DMS79 treated with DMSO at 0.1 percent for 48 hours (cell line): ENCODE results near the gene EEIG1.

Experiments used
- DNase-seq: peaks from one replicate; lab custom pipeline; 2025; lab: John Stamatoyannopoulos, UW

Gene EEIG1

DNA sequence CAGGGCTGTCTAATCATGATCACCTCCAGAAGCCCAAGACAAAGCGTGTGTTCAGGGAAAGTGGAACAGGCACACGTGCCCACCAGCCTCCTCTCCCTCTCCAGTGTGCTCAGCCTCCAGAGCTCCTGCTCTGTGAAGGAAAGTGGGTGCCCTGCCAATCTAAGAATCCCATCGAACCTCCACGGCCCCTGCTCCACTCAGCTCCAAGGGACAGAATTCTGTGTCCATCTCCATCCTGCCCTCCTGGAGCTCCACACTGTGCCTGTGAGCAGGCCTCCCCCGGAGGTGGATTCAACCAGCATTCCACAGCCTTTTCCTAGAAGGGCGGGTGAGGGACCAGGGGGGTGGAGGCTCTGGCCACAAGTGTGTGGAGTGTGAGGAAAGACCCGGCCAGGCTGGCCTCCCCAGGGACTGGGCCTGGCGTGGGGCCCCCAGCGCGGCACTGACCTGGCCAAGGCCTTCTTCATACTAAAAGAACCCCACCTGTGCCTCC, 6.0 kb downstream of the EEIG1 start:
- no peak for DNase-seq

GRCh38 chr9:127974001-127974768, 6.6 kb downstream of the EEIG1 start:
- DNase-seq: peak; percentile 91

- peak; percentile 74 for DNase-seq
Observed at GRCh38 chr9:127973169-127974000, 7.4 kb downstream of the EEIG1 start.

- no peak for DNase-seq
Observed at GRCh38 chr9:127972236-127972871, 8.4 kb downstream of the EEIG1 start.

- DNase-seq: no peak
Observed at GRCh38 chr9:127971357-127972235, 9.2 kb downstream of the EEIG1 start.

DNA sequence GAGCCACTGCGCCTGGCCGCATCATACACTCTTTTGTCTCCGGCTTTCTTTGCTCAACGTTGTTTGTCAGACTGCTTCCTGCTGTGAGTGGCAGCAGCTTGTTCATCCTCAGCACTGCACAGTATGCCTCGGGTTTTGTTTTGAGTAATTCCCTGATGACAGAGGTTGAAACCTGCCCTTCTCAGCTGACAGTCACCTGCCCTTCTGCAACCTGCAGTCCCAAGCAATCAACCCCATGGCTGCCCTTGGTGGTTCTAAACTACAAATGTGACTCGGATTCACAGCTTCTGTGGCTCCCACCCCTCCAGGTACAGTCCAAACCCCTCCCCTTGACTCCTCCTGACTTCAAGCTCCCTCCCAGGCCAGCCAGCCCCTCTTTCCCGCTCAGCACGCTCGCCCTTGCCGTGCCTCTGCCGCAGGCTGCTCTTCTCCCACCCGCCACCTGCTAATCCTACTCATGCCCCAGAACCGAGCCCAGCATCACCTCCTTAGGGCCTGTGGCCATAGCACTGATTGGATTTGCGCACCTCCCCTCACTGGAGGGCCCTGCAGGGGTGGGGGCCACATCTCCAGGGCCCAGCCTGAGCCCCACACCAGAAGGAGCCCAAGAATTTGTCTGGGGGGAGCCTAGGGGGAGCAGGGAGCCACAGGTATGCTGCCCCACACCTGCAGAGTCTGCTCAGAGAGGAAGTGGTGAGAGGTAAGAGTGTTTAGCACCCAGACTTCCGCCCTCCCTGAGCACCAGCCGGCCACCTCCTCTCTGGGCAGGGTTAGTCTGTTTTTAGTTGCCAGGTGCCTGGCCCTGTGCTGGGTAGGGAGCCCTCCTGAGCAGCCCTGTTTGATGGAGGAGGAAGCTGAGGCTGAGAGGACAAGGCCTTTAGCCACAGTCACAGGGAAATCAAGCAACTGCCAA, 10.1 kb downstream of the EEIG1 start:
- DNase-seq: peak; percentile 76

GRCh38 chr9:127968700-127969383, 11.9 kb downstream of the EEIG1 start:
- peak; percentile 51 for DNase-seq

DNA sequence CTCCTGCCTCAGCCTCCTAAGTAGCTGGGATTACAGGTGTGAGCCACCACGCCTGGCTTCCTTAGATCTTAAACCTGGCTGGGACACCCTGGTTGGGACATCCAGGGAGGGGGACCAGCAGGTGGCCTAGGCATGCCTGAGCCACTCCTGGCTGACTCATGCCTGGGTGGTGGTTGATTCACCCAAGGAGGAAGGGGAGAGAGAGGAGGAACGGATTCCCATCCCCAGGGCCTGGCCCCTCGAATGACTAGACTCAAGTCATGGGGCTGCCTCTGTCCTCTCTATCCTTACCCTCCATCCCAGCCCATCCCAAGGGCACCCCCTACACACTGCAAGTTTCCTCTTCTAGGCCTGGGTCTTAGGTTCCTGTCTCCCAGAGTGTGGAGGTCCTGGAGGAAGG, 12.7 kb downstream of the EEIG1 start:
- DNase-seq: no peak

- no peak for DNase-seq
Observed at GRCh38 chr9:127967151-127967809, 13.5 kb downstream of the EEIG1 start.

GRCh38 chr9:127966416-127967150, 14.2 kb downstream of the EEIG1 start:
- peak; percentile 82 for DNase-seq

GRCh38 chr9:127965953-127966352, 14.8 kb downstream of the EEIG1 start:
- DNase-seq: no peak

DNA sequence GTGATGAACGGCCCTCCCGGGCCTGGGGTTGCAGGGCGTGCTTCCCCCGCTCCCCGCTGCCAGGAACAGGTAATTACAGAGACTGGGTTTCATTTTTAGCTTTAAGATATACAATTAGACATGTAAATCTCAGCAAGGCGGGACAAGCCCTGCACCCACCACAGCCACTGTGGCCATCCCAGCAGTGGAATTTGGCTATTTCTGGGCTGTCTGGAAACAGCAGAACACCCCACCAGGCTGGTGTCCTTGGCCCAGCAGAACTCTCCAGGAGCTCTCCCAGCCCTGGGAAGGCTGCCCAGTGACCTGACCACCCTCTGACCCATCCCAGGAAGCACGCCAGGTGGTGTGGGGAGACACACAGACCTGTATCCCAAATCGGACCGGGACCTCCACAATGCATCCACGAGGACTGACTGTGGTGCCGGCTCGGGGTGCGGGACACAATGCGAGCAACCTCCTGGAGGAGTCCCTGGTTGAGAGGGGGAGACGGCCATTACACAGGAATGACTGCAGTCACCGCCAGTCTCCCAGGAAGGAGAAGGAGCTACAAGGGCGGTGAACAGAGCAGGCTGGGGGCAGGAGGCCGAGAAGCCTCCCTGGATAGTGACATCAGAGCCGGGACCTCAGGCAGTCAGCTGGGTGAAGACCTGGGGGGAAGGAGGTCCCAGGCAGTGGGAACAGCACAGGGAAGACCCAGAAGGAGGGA, 17.3 kb downstream of the EEIG1 start:
- no peak for DNase-seq

DNA sequence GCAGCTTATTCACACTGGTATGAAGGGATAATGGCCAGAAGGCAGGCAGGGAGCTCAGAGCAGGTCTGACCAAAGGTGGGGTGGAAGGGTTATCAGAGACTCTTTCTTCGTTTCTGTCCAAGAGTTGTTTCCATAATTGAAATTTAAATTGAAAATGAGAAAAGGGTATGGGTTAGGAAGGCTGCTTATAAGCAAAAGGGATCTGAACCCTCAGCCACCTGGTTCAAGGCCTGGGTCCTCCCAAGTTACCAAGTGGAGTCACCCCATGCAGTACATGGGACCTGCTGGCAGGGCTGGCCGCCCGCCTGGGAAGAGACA, 17.8 kb downstream of the EEIG1 start:
- DNase-seq: no peak

- DNase-seq: no peak
Observed at GRCh38 chr9:127962278-127962677, 18.5 kb downstream of the EEIG1 start.

- DNase-seq: no peak
Observed at GRCh38 chr9:127961613-127962155, 19.1 kb downstream of the EEIG1 start.

DNA sequence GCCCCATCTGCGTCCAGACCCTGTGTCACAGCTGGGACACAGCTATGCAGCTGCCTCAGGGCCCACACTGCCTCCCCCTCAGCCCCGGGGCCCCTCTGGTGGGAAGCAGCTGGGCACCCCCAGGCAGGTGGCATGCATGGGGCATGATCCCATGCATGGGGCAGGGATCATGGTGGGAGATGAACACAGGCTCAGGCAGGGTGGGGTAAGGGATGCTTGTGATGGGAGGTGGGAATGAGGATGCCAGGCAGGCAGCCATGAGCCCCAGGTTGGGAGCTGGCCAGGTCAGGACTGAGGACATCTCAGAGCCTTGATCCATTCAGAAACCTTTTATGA, 19.7 kb downstream of the EEIG1 start:
- no peak for DNase-seq

DNA sequence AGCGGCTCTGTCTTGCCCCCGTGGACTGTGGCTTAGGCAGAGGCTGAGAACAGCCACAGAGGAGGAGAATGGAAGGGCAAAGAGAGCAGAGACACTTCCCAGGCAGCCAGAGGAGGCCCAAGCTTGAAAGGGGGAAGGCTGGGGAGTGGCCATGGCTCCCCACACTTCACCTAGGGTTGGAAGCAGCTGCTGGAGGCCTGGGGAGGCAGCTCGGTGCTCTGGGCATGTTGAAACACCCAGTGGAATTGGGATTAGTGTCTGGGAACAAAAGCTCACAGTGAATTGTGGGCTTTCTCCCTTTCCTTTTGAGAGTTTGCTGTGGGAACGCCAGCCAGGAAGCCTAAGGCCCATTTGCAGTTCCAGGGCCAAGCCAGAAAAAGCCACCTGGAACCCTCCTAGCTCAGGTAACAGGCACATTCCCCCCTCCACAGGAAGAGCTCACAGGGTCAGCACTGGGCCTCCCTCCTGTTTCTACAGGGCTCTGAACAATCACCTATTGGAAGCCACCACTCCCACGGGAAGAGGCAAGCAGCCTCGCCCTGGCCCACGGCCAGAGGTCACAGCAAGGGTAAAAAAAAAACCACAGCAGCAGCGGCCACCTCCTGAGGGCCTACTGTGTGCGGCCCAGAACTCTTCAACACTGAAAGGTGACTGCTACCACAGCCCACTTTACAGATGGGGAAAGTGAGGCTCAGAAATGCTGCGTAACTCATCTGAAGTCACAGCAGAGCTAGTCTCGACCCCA, 20.2 kb downstream of the EEIG1 start:
- no peak for DNase-seq
